Parathyroid adenoma (tissue), 2 donors: ENCODE measurements around the gene CALD1.

ENCODE experiments used
- H2AFZ ChIP-seq: fragments of 300-600 bp; sonication (generic); one replicate; pipeline ENCODE4 v1.7.0; 2017; ENCODE audit warnings: antibody characterized with exemption, mild to moderate bottlenecking
- H3K27ac ChIP-seq: fragments of 300-600 bp; sonication (generic); one replicate; pipeline ENCODE4 v1.7.0; 2017
- H3K27me3 ChIP-seq: fragments of 300-600 bp; sonication (generic); one replicate; pipeline ENCODE4 v1.7.0; 2017; ENCODE audit warnings: low read length; ENCODE audit not compliant: control insufficient read depth, insufficient read depth
- H3K36me3 ChIP-seq: fragments of 300-600 bp; sonication (generic); one replicate; pipeline ENCODE4 v1.7.0; 2017; ENCODE audit warnings: low read length; ENCODE audit not compliant: control insufficient read depth, insufficient read depth
- H3K4me1 ChIP-seq: fragments of 300-600 bp; sonication (generic); one replicate; pipeline ENCODE4 v1.7.0; 2017; ENCODE audit warnings: control low read depth
- H3K4me2 ChIP-seq: fragments of 300-600 bp; sonication (generic); one replicate; pipeline ENCODE4 v1.7.0; 2017; ENCODE audit warnings: low read length
- H3K4me3 ChIP-seq: fragments of 300-600 bp; sonication (generic); one replicate; pipeline ENCODE4 v1.7.0; 2017; ENCODE audit warnings: low read depth, low read length
- H3K79me2 ChIP-seq: fragments of 300-600 bp; sonication (generic); one replicate; pipeline ENCODE4 v1.7.0; 2017; ENCODE audit warnings: control low read depth
- H3K9ac ChIP-seq: fragments of 300-600 bp; sonication (generic); one replicate; pipeline ENCODE4 v1.7.0; 2017; ENCODE audit warnings: mild to moderate bottlenecking
- H3K9me3 ChIP-seq: fragments of 300-600 bp; sonication (generic); one replicate; pipeline ENCODE4 v1.7.0; 2017; ENCODE audit warnings: low read length; ENCODE audit not compliant: control insufficient read depth
- CTCF ChIP-seq: fragments of 300-600 bp; sonication (generic); IDR thresholded peaks from one replicate; pipeline ENCODE4 v1.7.0; 2017; ENCODE audit warnings: antibody characterized with exemption, mild to moderate bottlenecking
- donor health status: primary hyperparathyroidism.

The CALD1 gene

DNA sequence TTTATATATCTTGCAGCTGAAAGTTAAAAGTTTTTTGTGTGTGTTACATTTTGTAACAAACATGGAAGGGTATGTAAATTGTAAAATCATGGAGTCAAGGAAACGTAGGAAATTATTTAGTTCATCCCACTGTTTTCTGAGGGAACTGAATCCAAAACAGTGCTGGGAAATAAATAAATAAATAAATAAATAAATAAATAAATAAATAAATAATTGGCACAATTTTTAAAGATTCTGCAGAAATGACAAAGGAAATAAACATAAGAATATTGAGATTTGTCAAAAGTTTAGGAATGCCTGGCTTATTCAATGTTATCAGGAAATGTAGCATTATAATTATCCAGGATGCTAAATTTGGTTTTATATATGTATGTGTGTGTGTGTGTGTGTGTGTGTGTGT is 115.5 kb downstream of the CALD1 start:
- H3K4me2 ChIP-seq, result no peak overlapping the region
- TF ChIP-seq CTCF, result no peak
- H3K27me3 ChIP-seq, result no peaks in the 10 kb centered on the region
- H3K79me2 ChIP-seq, result no peaks in the 10 kb centered on the region
- H3K4me3 ChIP-seq, result no peak overlapping the region
- H2AFZ ChIP-seq, result no peak overlapping the region
- no peak overlapping the region for H3K27ac ChIP-seq
- no peak overlapping the region for H3K9ac ChIP-seq
- no peaks in the 10 kb centered on the region for H3K9me3 ChIP-seq
- H3K4me1 ChIP-seq, result peaks cover 7% of the 10 kb centered on the region
- H3K36me3 ChIP-seq, result no peaks in the 10 kb centered on the region

DNA sequence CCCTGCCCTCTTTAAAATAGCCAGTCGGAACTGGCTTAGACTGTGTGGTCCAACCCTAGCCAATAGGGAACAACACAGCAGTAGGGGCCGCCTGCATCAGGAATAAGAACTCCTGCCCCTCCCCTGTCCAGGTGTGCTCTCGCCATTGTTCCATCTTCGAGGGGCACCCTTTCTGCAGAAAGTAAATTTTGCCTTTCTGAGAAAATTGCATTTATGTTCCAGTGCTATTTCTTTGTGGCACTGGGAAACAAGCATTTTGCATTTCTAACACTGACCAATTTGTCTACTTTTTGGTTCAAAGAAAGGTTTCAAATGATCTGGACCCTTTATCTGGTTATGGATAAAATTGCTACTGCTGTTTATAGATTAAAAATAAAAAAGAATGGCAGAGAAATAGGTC is 116.6 kb downstream of the CALD1 start:
- TF ChIP-seq CTCF, result no peak
- H2AFZ ChIP-seq, result no peak overlapping the region
- no peak overlapping the region for H3K4me2 ChIP-seq
- H3K27me3 ChIP-seq, result no peaks in the 10 kb centered on the region
- H3K9ac ChIP-seq, result no peak overlapping the region
- no peaks in the 10 kb centered on the region for H3K36me3 ChIP-seq
- no peaks in the 10 kb centered on the region for H3K9me3 ChIP-seq
- no peaks in the 10 kb centered on the region for H3K79me2 ChIP-seq
- H3K4me3 ChIP-seq, result no peak overlapping the region
- no peak overlapping the region for H3K27ac ChIP-seq
- peaks cover under 1% of the 10 kb centered on the region for H3K4me1 ChIP-seq

- Histone ChIP-seq H3K9me3 (no peaks in the 10 kb centered on the region), H3K4me1 (no peaks in the 10 kb centered on the region), H3K4me2 (no peak overlapping the region), H3K9ac (no peak overlapping the region), H3K27ac (no peak overlapping the region), H3K79me2 (no peaks in the 10 kb centered on the region), H3K36me3 (no peaks in the 10 kb centered on the region), H3K4me3 (no peak overlapping the region), H2AFZ (no peak overlapping the region), H3K27me3 (no peaks in the 10 kb centered on the region)
- TF ChIP-seq CTCF, result no peak
Observed at GRCh38 chr7:134897936-134898335, 118.5 kb downstream of the CALD1 start.

GRCh38 chr7:134899729-134900128 is 120.3 kb downstream of the CALD1 start:
- no peak overlapping the region for H2AFZ ChIP-seq
- H3K27ac ChIP-seq, result no peak overlapping the region
- H3K9me3 ChIP-seq, result no peaks in the 10 kb centered on the region
- H3K4me1 ChIP-seq, result no peaks in the 10 kb centered on the region
- no peak overlapping the region for H3K4me3 ChIP-seq
- no peaks in the 10 kb centered on the region for H3K36me3 ChIP-seq
- H3K9ac ChIP-seq, result no peak overlapping the region
- H3K4me2 ChIP-seq, result no peak overlapping the region
- H3K79me2 ChIP-seq, result no peaks in the 10 kb centered on the region
- TF ChIP-seq CTCF, result no peak
- no peaks in the 10 kb centered on the region for H3K27me3 ChIP-seq

GRCh38 chr7:134900166-134900982 is 120.9 kb downstream of the CALD1 start:
- Histone ChIP-seq H3K4me2 (no peak overlapping the region), H3K4me1 (no peaks in the 10 kb centered on the region), H3K27ac (no peak overlapping the region), H3K36me3 (no peaks in the 10 kb centered on the region), H3K27me3 (no peaks in the 10 kb centered on the region), H3K9me3 (no peaks in the 10 kb centered on the region), H3K4me3 (no peak overlapping the region), H3K79me2 (no peaks in the 10 kb centered on the region), H2AFZ (no peak overlapping the region), H3K9ac (no peak overlapping the region)
- no peak for TF ChIP-seq CTCF
